CD14-positive monocyte (primary cell): ENCODE data around the gene WDR81. TPM values are rescaled to one million over a fixed set of nuclear protein-coding genes. Genes with fewer than 3 reads are reported as not detected.

ENCODE experiments used
- DNase-seq, 3 donors: peaks; one replicate each; pipeline ENCODE4 v3.0.0-alpha.2; 2011 to 2022
- H2AFZ ChIP-seq: 2 replicates; pipeline ENCODE4 v1.6.0; 2012; ENCODE audit warnings: mild to moderate bottlenecking, low read depth, low read length, inconsistent platforms; ENCODE audit not compliant: insufficient read depth, poor library complexity, severe bottlenecking
- H3K27ac ChIP-seq, 2 donors: 1 replicate in 1 of 2; 2 replicates in 1 of 2; pipeline ENCODE4 v1.5.1; 2012 to 2013; ENCODE audit warnings: low read length in 2 of 2, control low read depth in 1 of 2, inconsistent platforms in 1 of 2, low read depth in 1 of 2, mild to moderate bottlenecking in 1 of 2
- H3K27me3 ChIP-seq, 2 donors: one replicate each; pipeline versions ENCODE4 v1.6.0 to v1.6.1; 2011 to 2013; ENCODE audit warnings: low read length in 2 of 2; ENCODE audit not compliant: control insufficient read depth in 2 of 2, insufficient read depth in 2 of 2
- H3K36me3 ChIP-seq, 2 donors: replicated peaks in 1 of 2; 1 replicate in 1 of 2; 2 replicates in 1 of 2; pipeline versions ENCODE4 v1.5.1 to v1.6.1; 2012 to 2013; ENCODE audit warnings: low read length in 2 of 2, control low read depth in 1 of 2, inconsistent platforms in 1 of 2, mild to moderate bottlenecking in 1 of 2; ENCODE audit not compliant: insufficient read depth in 2 of 2, control insufficient read depth in 1 of 2
- H3K4me1 ChIP-seq, 2 donors: 1 replicate in 1 of 2; 2 replicates in 1 of 2; pipeline versions ENCODE4 v1.5.1 to v1.6.1; 2012 to 2013; ENCODE audit warnings: low read length in 2 of 2, control low read depth in 1 of 2, inconsistent platforms in 1 of 2, mild to moderate bottlenecking in 1 of 2, moderate library complexity in 1 of 2; ENCODE audit not compliant: insufficient read depth in 2 of 2, control insufficient read depth in 1 of 2
- H3K4me2 ChIP-seq: replicated peaks from 2 replicates; pipeline ENCODE3; 2012; ENCODE audit warnings: low read length, moderate library complexity, mild to moderate bottlenecking; ENCODE audit not compliant: poor library complexity, severe bottlenecking; ENCODE audit errors: extremely low read depth
- H3K4me3 ChIP-seq, 3 experiments: fragments of 200-600 bp in 1 of 3; sonication (generic) in 1 of 3; replicated peaks in 1 of 3; 1 replicate in 2 of 3; 2 replicates in 1 of 3; pipeline ENCODE4 v1.5.1; 2011 to 2013; ENCODE audit warnings: low read length in 3 of 3, mild to moderate bottlenecking in 3 of 3, control low read depth in 2 of 3, low read depth in 2 of 3, inconsistent platforms in 1 of 3, moderate library complexity in 1 of 3
- H3K79me2 ChIP-seq: 2 replicates; pipeline ENCODE4 v1.6.0; 2012; ENCODE audit warnings: mild to moderate bottlenecking, control low read depth, inconsistent platforms, low read length, moderate library complexity; ENCODE audit not compliant: insufficient read depth
- H3K9ac ChIP-seq: 2 replicates; pipeline ENCODE4 v1.6.0; 2017; ENCODE audit warnings: low read length, mild to moderate bottlenecking; ENCODE audit not compliant: insufficient read depth, poor library complexity, severe bottlenecking
- H3K9me3 ChIP-seq, 2 donors: replicated peaks in 1 of 2; 1 replicate in 1 of 2; 2 replicates in 1 of 2; pipeline versions ENCODE4 v1.5.1 to v1.6.1; 2012 to 2013; ENCODE audit warnings: low read length in 2 of 2, control low read depth in 1 of 2; ENCODE audit not compliant: control insufficient read depth in 1 of 2, insufficient read depth in 1 of 2
- H4K20me1 ChIP-seq: 2 replicates; pipeline ENCODE4 v1.6.0; 2012; ENCODE audit warnings: mild to moderate bottlenecking, low read length, control low read depth, moderate library complexity; ENCODE audit not compliant: insufficient read depth
- H3K27ac Mint-ChIP-seq, 7 donors: one replicate each; pipeline ENCODE4 v1.8.0; 2020; ENCODE audit warnings: mild to moderate bottlenecking in 7 of 7, mixed read lengths in 7 of 7, moderate library complexity in 6 of 7, inconsistent platforms in 2 of 7
- H3K27me3 Mint-ChIP-seq, 3 donors: one replicate each; pipeline ENCODE4 v1.8.0; 2021 to 2022; ENCODE audit warnings: low read depth in 3 of 3, mild to moderate bottlenecking in 3 of 3, mixed read lengths in 3 of 3, moderate library complexity in 3 of 3, inconsistent platforms in 1 of 3
- H3K36me3 Mint-ChIP-seq, 2 donors: one replicate each; pipeline ENCODE4 v1.8.0; 2020; ENCODE audit warnings: mixed read lengths in 2 of 2, inconsistent platforms in 1 of 2, mild to moderate bottlenecking in 1 of 2
- H3K4me1 Mint-ChIP-seq: one replicate; pipeline ENCODE4 v1.8.0; 2020; ENCODE audit warnings: mild to moderate bottlenecking, mixed read lengths
- H3K4me3 Mint-ChIP-seq, 2 donors: one replicate each; pipeline ENCODE4 v1.8.0; 2020; ENCODE audit warnings: mild to moderate bottlenecking in 2 of 2, mixed read lengths in 2 of 2, moderate library complexity in 1 of 2
- H3K9me3 Mint-ChIP-seq, 7 donors: one replicate each; pipeline ENCODE4 v1.8.0; 2020 to 2022; ENCODE audit warnings: mixed read lengths in 7 of 7, mild to moderate bottlenecking in 6 of 7, moderate library complexity in 6 of 7, inconsistent platforms in 2 of 7
- CTCF ChIP-seq: fragments of 200-600 bp; IDR thresholded peaks from one replicate; pipeline ENCODE4 v1.8.0; 2022; ENCODE audit warnings: antibody characterized with exemption, mild to moderate bottlenecking
- WGBS: methylation state at CpG from one replicate; pipeline ENCODE4 v1.1.5; 2013; ENCODE audit warnings: missing lambda C conversion rate; ENCODE audit not compliant: insufficient coverage; 5-methylcytosine and 5-hydroxymethylcytosine counted together
- intact Hi-C, 2 donors: fragments of 100-400 bp; cut with micrococcal nuclease; formaldehyde crosslinking; loops; one replicate each; pipeline versions ENCODE4 v1.15.0 to v1.15.1; 2023
- polyA plus RNA-seq, 3 donors: library from polyadenylated mRNA; depleted of rRNA in 1 of 3; unstranded in 2 of 3; stranded (reverse) in 1 of 3; fragments of 300-500 nt in 2 of 3; fragments of >200 nt in 1 of 3; fragmentation: Illumina TruSeq in 2 of 3; gene quantifications; 1 replicate in 2 of 3; 2 replicates in 1 of 3; pipeline ENCODE4 v1.2.3, GENCODE V29; 2012 to 2021

The WDR81 gene
- polyA plus RNA-seq, 3 donors = 6.2 to 45.4 (median 8.8) TPM

GRCh38 chr17:1733759-1734158, 9.3 kb downstream of the WDR81 start:
- Histone ChIP-seq H3K4me1 (peaks cover 0 to 22% of the 10 kb centered on the region in 2 donors), H2AFZ (no peak overlapping the region), H3K79me2 (no peaks in the 10 kb centered on the region), H3K27me3 (no peaks in the 10 kb centered on the region), H3K27ac (no peak overlapping the region), H3K36me3 (peaks cover 69 to 83% of the 10 kb centered on the region in 2 donors), H4K20me1 (peaks cover 64% of the 10 kb centered on the region), H3K9me3 (no peaks in the 10 kb centered on the region), H3K4me3 (no peak overlapping the region), H3K9ac (no peak overlapping the region), H3K4me2 (no peak overlapping the region)
- no peak overlapping the region for H3K27ac Mint-ChIP-seq
- 86% methylated on average over 37 of the region's 38 CpGs for WGBS
- H3K9me3 Mint-ChIP-seq = peaks cover 0 to 3% (median 0%) of the 10 kb centered on the region in 7 donors
- peaks cover 55 to 83% of the 10 kb centered on the region in 2 donors for H3K36me3 Mint-ChIP-seq
- DNase-seq = no peak
- intact Hi-C loops = loop anchor here in 1 of 2 donors (5.0 kb wide), 1 partner anchor 39 kb away; no protein-coding TSS in a partner anchor
- TF ChIP-seq CTCF = no peak
- H3K4me1 Mint-ChIP-seq = peaks cover 19% of the 10 kb centered on the region
- no peak overlapping the region for H3K4me3 Mint-ChIP-seq
- H3K27me3 Mint-ChIP-seq = peaks cover 0 to 4% (median 0%) of the 10 kb centered on the region in 3 donors

GRCh38 chr17:1735418-1735817, 10.9 kb downstream of the WDR81 start:
- Histone ChIP-seq H3K9ac (no peak overlapping the region), H3K79me2 (no peaks in the 10 kb centered on the region), H3K4me2 (no peak overlapping the region), H3K27me3 (no peaks in the 10 kb centered on the region), H3K36me3 (peaks cover 64 to 72% of the 10 kb centered on the region in 2 donors), H2AFZ (no peak overlapping the region), H3K4me1 (peaks cover 0 to 22% of the 10 kb centered on the region in 2 donors), H3K9me3 (no peaks in the 10 kb centered on the region), H4K20me1 (peaks cover 47% of the 10 kb centered on the region), H3K4me3 (no peak overlapping the region), H3K27ac (peak overlapping the region in 1 of 2 donors; percentile 15)
- H3K4me1 Mint-ChIP-seq = peaks cover 9% of the 10 kb centered on the region
- TF ChIP-seq CTCF = no peak
- 97% methylated on average over 5 of the region's 10 CpGs for WGBS
- H3K36me3 Mint-ChIP-seq = peaks cover 50 to 70% of the 10 kb centered on the region in 2 donors
- peaks cover 0 to 3% (median 0%) of the 10 kb centered on the region in 7 donors for H3K9me3 Mint-ChIP-seq
- peak overlapping the region in 2 of 7 donors; percentile 10 to 35 for H3K27ac Mint-ChIP-seq
- peaks cover 0 to 4% (median 1%) of the 10 kb centered on the region in 3 donors for H3K27me3 Mint-ChIP-seq
- DNase-seq = no peak
- no peak overlapping the region for H3K4me3 Mint-ChIP-seq
- intact Hi-C loops = no loop called here
